HCT116 (cell line): ENCODE measurements around the gene SDC1. TPM values are rescaled to one million over a fixed set of nuclear protein-coding genes. Genes with fewer than 3 reads are reported as not detected.

Experiments
- ATAC-seq: fragments of 200-7000 bp; cut with Tn5 transposase; 2 replicates; pipeline ENCODE4 v1.9.1; 2020; ENCODE audit warnings: mild to moderate bottlenecking, moderate library complexity
- BruUV-seq: library from RNA; stranded (reverse); fragments of 400-500 nt; replicated peaks from 2 replicates; lab custom pipeline; 2021; lab: Mats Ljungman, UMichigan
- CTCF ChIA-PET: fragments of 300-600 bp; sonication (Branson Sonifier 250); formaldehyde crosslinking; loops from one replicate; lab custom pipeline; 2021; ENCODE audit warnings: antibody characterized with exemption; lab: Charles Lee
- POLR2A ChIA-PET: fragments of 300-600, 350-600 bp; sonication (Branson Sonifier 250); formaldehyde crosslinking; loops from one replicate; lab custom pipeline; 2021; ENCODE audit warnings: antibody characterized with exemption; lab: Charles Lee
- RAD21 ChIA-PET, 2 experiments: fragments of 300-600 bp; sonication (Branson Sonifier 250); formaldehyde crosslinking; loops; one replicate each; lab custom pipeline; 2023; ENCODE audit warnings: low total read pairs in 2 of 2; ENCODE audit not compliant: uncharacterized antibody in 2 of 2, unreplicated experiment in 2 of 2, low non-redundant PET in 1 of 2; lab: Charles Lee
- DNase-seq: peaks from one replicate; pipeline ENCODE4 v3.0.0-alpha.2; 2010; ENCODE audit warnings: low read depth, low spot score
- H2AFZ ChIP-seq: fragments of 200-600 bp; shearing (Covaris generic), sonication (generic); 2 replicates; pipeline ENCODE4 v1.6.1; 2017; ENCODE audit warnings: low read depth, mixed run types, mixed read lengths, antibody characterized with exemption, low read length; ENCODE audit not compliant: poor library complexity, severe bottlenecking
- H3K27ac ChIP-seq: 2 replicates; pipeline ENCODE4 v1.5.1; 2012; ENCODE audit warnings: low read depth, low read length
- H3K27me3 ChIP-seq: fragments of 200-600 bp; sonication (generic); 2 replicates; pipeline ENCODE4 v1.6.1; 2016; ENCODE audit warnings: mixed run types, low read length, mixed read lengths; ENCODE audit not compliant: insufficient read depth
- H3K36me3 ChIP-seq, 2 experiments: fragments of 200-500 bp in 1 of 2; fragments of 200-600 bp in 1 of 2; sonication (Bioruptor generic) in 1 of 2; sonication (generic) in 1 of 2; 2 replicates each; pipeline versions ENCODE4 v1.5.1 to v1.6.1; 2014 to 2016; ENCODE audit warnings: low read length in 2 of 2, inconsistent platforms in 1 of 2, mixed read lengths in 1 of 2, mixed run types in 1 of 2; ENCODE audit not compliant: insufficient read depth in 2 of 2, control insufficient read depth in 1 of 2
- H3K4me1 ChIP-seq, 2 experiments: fragments of 200-600 bp in 1 of 2; sonication (generic) in 1 of 2; 2 replicates each; pipeline versions ENCODE4 v1.5.1 to v1.6.1; 2012 to 2017; ENCODE audit warnings: low read length in 2 of 2, inconsistent platforms in 1 of 2, mild to moderate bottlenecking in 1 of 2, mixed read lengths in 1 of 2, mixed run types in 1 of 2, moderate library complexity in 1 of 2; ENCODE audit not compliant: insufficient read depth in 2 of 2, control insufficient read depth in 1 of 2
- H3K4me2 ChIP-seq: fragments of 200-600 bp; sonication (generic); 2 replicates; pipeline ENCODE4 v1.6.1; 2017; ENCODE audit warnings: mixed run types, low read length, mixed read lengths
- H3K4me3 ChIP-seq, 2 experiments: fragments of 200-600 bp in 1 of 2; sonication (generic) in 1 of 2; replicated peaks in 1 of 2; 2 replicates each; pipeline ENCODE4 v1.5.1; 2011 to 2016; ENCODE audit warnings: low read length in 2 of 2, control low read depth in 1 of 2, low read depth in 1 of 2, mild to moderate bottlenecking in 1 of 2, mixed read lengths in 1 of 2, mixed run types in 1 of 2
- H3K79me2 ChIP-seq: fragments of 200-600 bp; sonication (generic); 2 replicates; pipeline ENCODE4 v1.6.1; 2017; ENCODE audit warnings: mild to moderate bottlenecking, mixed run types, low read length, moderate library complexity, mixed read lengths; ENCODE audit not compliant: insufficient read depth
- H3K9ac ChIP-seq: fragments of 200-600 bp; sonication (generic); 2 replicates; pipeline ENCODE4 v1.6.1; 2016; ENCODE audit warnings: low read length, mixed read lengths
- H3K9me2 ChIP-seq: fragments of 200-600 bp; sonication (generic), shearing (Covaris generic); 2 replicates; pipeline ENCODE4 v1.6.1; 2017; ENCODE audit warnings: mixed run types, mild to moderate bottlenecking, moderate library complexity; ENCODE audit not compliant: insufficient read depth
- H3K9me3 ChIP-seq, 2 experiments: fragments of 200-500 bp in 1 of 2; fragments of 200-600 bp in 1 of 2; sonication (Bioruptor generic) in 1 of 2; sonication (generic) in 1 of 2; 2 replicates each; pipeline ENCODE4 v1.6.1; 2014 to 2017; ENCODE audit warnings: low read length in 2 of 2, mixed read lengths in 2 of 2, inconsistent platforms in 1 of 2, low read depth in 1 of 2, mild to moderate bottlenecking in 1 of 2, mixed run types in 1 of 2, moderate library complexity in 1 of 2; ENCODE audit not compliant: control insufficient read depth in 1 of 2, insufficient read depth in 1 of 2
- H4K20me1 ChIP-seq: fragments of 200-600 bp; sonication (generic), shearing (Covaris generic); 2 replicates; pipeline ENCODE4 v1.6.1; 2017; ENCODE audit warnings: mixed run types, mild to moderate bottlenecking, moderate library complexity; ENCODE audit not compliant: insufficient read depth
- EZH2 ChIP-seq: fragments of 200-600 bp; sonication (generic); IDR thresholded peaks from 2 replicates; pipeline ENCODE4 v1.6.1; 2017; ENCODE audit warnings: antibody characterized with exemption, mixed run types
- EZH2phosphoT487 ChIP-seq: fragments of 200-600 bp; IDR thresholded peaks from 2 replicates; pipeline ENCODE4 v1.6.1; 2018; ENCODE audit warnings: antibody characterized with exemption, borderline replicate concordance
- JUND ChIP-seq: IDR thresholded peaks from 2 replicates; pipeline ENCODE4 v1.6.1; 2012
- POLR2A ChIP-seq: IDR thresholded peaks from 2 replicates; pipeline ENCODE4 v1.7.0; 2011; ENCODE audit warnings: borderline replicate concordance; ENCODE audit not compliant: insufficient read depth, insufficient read length; ENCODE audit errors: extremely low read depth
- RAD21 ChIP-seq: IDR thresholded peaks from 2 replicates; pipeline ENCODE4 v1.6.1; 2012; ENCODE audit warnings: low read depth, mild to moderate bottlenecking
- SRF ChIP-seq: IDR thresholded peaks from 2 replicates; pipeline ENCODE4 v1.6.1; 2012; ENCODE audit warnings: low read depth
- TCF7L2 ChIP-seq: IDR thresholded peaks from 2 replicates; pipeline ENCODE4 v1.7.0; 2011; ENCODE audit warnings: borderline replicate concordance, inconsistent platforms; ENCODE audit not compliant: insufficient read depth, insufficient read length; ENCODE audit errors: extremely low read depth
- YY1 ChIP-seq: IDR thresholded peaks from 2 replicates; pipeline ENCODE4 v1.6.1; 2011; ENCODE audit warnings: low read length, low read depth, moderate library complexity, mild to moderate bottlenecking; ENCODE audit not compliant: insufficient replicate concordance; ENCODE audit errors: extremely low read depth
- ZNF274 ChIP-seq: fragments of 200-500 bp; sonication (Bioruptor generic); IDR thresholded peaks from 2 replicates; pipeline ENCODE4 v1.6.1; 2014; ENCODE audit warnings: mild to moderate bottlenecking, low read depth, low read length, inconsistent platforms
- intact Hi-C: fragments of 100-400 bp; cut with micrococcal nuclease; formaldehyde crosslinking; loops from 2 replicates; pipeline ENCODE4 v1.10.0; 2022
- total RNA-seq: library from RNA; stranded (reverse); gene quantifications from one replicate; pipeline ENCODE4 v1.2.1, GENCODE V29; 2021; ENCODE audit not compliant: unreplicated experiment
- TF ChIP-seq, protein P1 (sequence below), 3 experiments: fragments of 200-600 bp in 1 of 3; sonication (generic) in 1 of 3; IDR thresholded peaks in 2 of 3; conservative IDR thresholded peaks in 1 of 3; 2 replicates each; pipeline ENCODE4 v1.5.1; 2012 to 2017; ENCODE audit warnings: low read depth in 2 of 3, low read length in 2 of 3, antibody characterized with exemption in 1 of 3, borderline replicate concordance in 1 of 3, control low read depth in 1 of 3, mild to moderate bottlenecking in 1 of 3, mixed read lengths in 1 of 3, mixed run types in 1 of 3, moderate library complexity in 1 of 3; ENCODE audit not compliant: insufficient read depth in 1 of 3
- TF ChIP-seq, protein P2 (sequence below): IDR thresholded peaks from 2 replicates; pipeline ENCODE4 v1.6.1; 2011; ENCODE audit warnings: mild to moderate bottlenecking, low read length, moderate library complexity; ENCODE audit not compliant: insufficient replicate concordance; ENCODE audit errors: extremely low read depth
- TF ChIP-seq, protein P3 (sequence below): IDR thresholded peaks from 2 replicates; pipeline ENCODE4 v1.6.1; 2012
- TF ChIP-seq, protein P4 (sequence below): IDR thresholded peaks from 2 replicates; pipeline ENCODE4 v1.6.1; 2012

The SDC1 gene
- total RNA-seq, 1 experiment from 2014 or later = 32.0 TPM

DNA sequence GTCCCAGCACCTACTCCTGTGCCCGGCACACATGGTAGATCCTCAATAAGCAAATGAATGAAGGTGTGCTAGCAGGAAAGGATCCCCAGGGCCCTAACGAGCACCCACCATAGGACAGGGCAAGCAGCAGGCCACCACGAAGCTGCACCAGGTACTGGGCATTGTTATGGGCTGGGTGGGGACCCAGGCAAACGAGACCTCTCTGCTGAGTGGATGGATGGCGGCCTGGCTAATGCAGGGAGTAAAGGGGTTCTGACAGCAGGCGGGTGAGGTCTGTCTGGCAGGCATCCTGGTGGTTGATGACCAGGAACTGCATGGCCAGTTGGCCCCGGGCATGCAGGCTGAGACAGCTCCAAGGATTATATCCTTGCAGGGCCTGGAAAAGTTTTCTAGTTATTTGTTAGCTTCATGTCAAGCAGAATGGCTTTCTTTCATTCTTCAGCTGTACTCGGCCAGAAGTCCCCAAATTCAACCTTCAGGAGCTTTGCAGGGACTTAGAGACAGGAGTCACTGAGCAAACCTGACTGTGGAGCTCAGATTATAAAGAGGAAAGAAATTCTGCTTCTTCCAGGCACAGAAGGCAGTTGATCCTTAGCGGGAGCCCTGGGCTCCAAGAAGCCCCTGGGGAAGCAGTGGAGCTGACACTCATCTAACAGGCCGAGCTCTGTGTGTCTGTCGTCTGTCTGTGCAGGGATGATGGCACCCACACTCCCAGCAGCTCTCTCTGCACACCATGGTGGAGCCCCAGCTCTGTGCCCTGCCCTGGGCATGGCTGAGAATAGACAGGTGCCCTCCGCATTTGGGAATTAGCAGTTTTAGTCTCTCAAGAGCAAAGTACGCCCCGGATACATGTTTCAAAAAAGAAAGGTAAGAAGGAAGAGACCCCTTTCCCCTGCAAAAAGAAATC lies 51.2 kb downstream of the SDC1 start (continued):
- TF ChIP-seq, protein P1, sequence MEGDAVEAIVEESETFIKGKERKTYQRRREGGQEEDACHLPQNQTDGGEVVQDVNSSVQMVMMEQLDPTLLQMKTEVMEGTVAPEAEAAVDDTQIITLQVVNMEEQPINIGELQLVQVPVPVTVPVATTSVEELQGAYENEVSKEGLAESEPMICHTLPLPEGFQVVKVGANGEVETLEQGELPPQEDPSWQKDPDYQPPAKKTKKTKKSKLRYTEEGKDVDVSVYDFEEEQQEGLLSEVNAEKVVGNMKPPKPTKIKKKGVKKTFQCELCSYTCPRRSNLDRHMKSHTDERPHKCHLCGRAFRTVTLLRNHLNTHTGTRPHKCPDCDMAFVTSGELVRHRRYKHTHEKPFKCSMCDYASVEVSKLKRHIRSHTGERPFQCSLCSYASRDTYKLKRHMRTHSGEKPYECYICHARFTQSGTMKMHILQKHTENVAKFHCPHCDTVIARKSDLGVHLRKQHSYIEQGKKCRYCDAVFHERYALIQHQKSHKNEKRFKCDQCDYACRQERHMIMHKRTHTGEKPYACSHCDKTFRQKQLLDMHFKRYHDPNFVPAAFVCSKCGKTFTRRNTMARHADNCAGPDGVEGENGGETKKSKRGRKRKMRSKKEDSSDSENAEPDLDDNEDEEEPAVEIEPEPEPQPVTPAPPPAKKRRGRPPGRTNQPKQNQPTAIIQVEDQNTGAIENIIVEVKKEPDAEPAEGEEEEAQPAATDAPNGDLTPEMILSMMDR (IDR thresholded peaks at IDR 0.05 in 2 of 3, conservative IDR thresholded peaks at IDR 0.05 in 1 of 3; ENCODE audit: borderline replicate concordance in 1 of 3, insufficient read depth in 1 of 3, low read depth in 2 of 3, low read length in 2 of 3) = no peak
- TF ChIP-seq YY1 (no peak), POLR2A (no peak), SRF (no peak), ZNF274 (no peak)
- TF ChIP-seq, protein P2, sequence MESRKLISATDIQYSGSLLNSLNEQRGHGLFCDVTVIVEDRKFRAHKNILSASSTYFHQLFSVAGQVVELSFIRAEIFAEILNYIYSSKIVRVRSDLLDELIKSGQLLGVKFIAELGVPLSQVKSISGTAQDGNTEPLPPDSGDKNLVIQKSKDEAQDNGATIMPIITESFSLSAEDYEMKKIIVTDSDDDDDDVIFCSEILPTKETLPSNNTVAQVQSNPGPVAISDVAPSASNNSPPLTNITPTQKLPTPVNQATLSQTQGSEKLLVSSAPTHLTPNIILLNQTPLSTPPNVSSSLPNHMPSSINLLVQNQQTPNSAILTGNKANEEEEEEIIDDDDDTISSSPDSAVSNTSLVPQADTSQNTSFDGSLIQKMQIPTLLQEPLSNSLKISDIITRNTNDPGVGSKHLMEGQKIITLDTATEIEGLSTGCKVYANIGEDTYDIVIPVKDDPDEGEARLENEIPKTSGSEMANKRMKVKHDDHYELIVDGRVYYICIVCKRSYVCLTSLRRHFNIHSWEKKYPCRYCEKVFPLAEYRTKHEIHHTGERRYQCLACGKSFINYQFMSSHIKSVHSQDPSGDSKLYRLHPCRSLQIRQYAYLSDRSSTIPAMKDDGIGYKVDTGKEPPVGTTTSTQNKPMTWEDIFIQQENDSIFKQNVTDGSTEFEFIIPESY = no peak

DNA sequence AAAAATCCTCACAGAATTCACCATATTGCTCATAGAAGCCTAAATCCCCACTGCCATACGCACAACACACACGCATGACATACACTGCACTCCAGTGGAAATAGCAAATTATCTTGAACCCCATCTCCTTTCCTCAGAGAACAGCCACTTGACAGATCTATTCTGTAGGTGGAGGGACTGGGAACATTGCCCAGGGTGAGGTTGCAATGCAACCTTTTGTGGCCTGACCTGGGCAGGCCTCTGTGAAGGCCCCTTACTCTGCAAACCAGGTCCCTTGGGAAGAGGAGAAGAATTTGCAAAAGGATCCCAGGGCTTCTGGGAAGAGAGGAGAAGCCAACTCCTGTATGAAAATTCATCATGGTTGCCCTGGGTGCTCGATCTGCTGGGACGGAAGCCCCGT lies 51.9 kb downstream of the SDC1 start:
- no peaks in the 10 kb centered on the region for H3K4me1 ChIP-seq
- TF ChIP-seq JUND (no peak), EZH2 (no peak), EZH2phosphoT487 (no peak), YY1 (no peak), TCF7L2 (no peak), SRF (no peak), POLR2A (no peak), ZNF274 (no peak), RAD21 (no peak)
- TF ChIP-seq, protein P3, sequence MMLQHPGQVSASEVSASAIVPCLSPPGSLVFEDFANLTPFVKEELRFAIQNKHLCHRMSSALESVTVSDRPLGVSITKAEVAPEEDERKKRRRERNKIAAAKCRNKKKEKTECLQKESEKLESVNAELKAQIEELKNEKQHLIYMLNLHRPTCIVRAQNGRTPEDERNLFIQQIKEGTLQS = no peak
- TF ChIP-seq, protein P4, sequence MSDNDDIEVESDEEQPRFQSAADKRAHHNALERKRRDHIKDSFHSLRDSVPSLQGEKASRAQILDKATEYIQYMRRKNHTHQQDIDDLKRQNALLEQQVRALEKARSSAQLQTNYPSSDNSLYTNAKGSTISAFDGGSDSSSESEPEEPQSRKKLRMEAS = no peak
- TF ChIP-seq, protein P2 = no peak

More for the DNA sequence above, 51.9 kb downstream of the SDC1 start:
- H3K36me3 ChIP-seq = no peaks in the 10 kb centered on the region
- POLR2A ChIA-PET = no interaction called here
- no TSS peak for BruUV-seq
- no peaks in the 10 kb centered on the region for H4K20me1 ChIP-seq
- intact Hi-C loops = no loop called here
- no peak overlapping the region for H3K4me2 ChIP-seq
- RAD21 ChIA-PET = no interaction called here
- no peaks in the 10 kb centered on the region for H3K79me2 ChIP-seq
- H2AFZ ChIP-seq = no peak overlapping the region
- H3K9me2 ChIP-seq = no peaks in the 10 kb centered on the region
- no peak for ATAC-seq
- H3K9ac ChIP-seq = no peak overlapping the region
- CTCF ChIA-PET = no interaction called here
- no peak overlapping the region for H3K4me3 ChIP-seq
- no peak overlapping the region for H3K27ac ChIP-seq
- no peaks in the 10 kb centered on the region for H3K9me3 ChIP-seq
- DNase-seq = no peak
- no peaks in the 10 kb centered on the region for H3K27me3 ChIP-seq
